Cardiac ventricle fibroblast (primary cell): ENCODE measurements around the gene SARNP. TPM values are rescaled to one million over a fixed set of nuclear protein-coding genes. Genes with fewer than 3 reads are reported as not detected.

Source experiments
- total RNA-seq: library from RNA; depleted of rRNA; stranded (reverse); fragments of >200 nt; gene quantifications from 2 replicates; pipeline ENCODE4 v1.2.3, GENCODE V29; 2015

Gene SARNP
- total RNA-seq, result 62.7 and 67.1 TPM in 2 replicates

GRCh38 chr12:55817345-55818139, at the start of gene SARNP, which contains the start of gene ORMDL2:
Gene SARNP, minus strand, starts transcription at chr12:55817724. Its CDS starts 23 bp downstream, at chr12:55817701.
Gene ORMDL2, plus strand, starts transcription at chr12:55818041. Its CDS starts 959 bp downstream, at chr12:55819000.

GRCh38 chr12:55842681-55843429, 25.3 kb upstream of the SARNP start, which contains the start of gene MMP19:
Gene MMP19, minus strand, starts transcription at chr12:55842936. Its CDS starts 106 bp downstream, at chr12:55842830.

GRCh38 chr12:55742719-55743405, 74.7 kb downstream of the SARNP start, which contains the start of gene GDF11:
Gene GDF11, plus strand, starts transcription at chr12:55743122. Its CDS starts 195 bp downstream, at chr12:55743317.

GRCh38 chr12:55728939-55729818, 88.3 kb downstream of the SARNP start, which contains the start of gene CD63:
Gene CD63, minus strand, starts transcription at chr12:55729009. Its CDS starts 668 bp downstream, at chr12:55728341.

GRCh38 chr12:55720071-55720564, 97.4 kb downstream of the SARNP start, which contains the start of gene RDH5:
Gene RDH5, plus strand, starts transcription at chr12:55720393. Its CDS starts 792 bp downstream, at chr12:55721185.

GRCh38 chr12:55715833-55716581, 101.5 kb downstream of the SARNP start, which contains the start of gene BLOC1S1:
Gene BLOC1S1, plus strand, starts transcription at chr12:55716046. Its CDS starts 6 bp downstream, at chr12:55716052.

GRCh38 chr12:55707841-55708694, 109.5 kb downstream of the SARNP start, which contains the start of gene ITGA7:
Gene ITGA7, minus strand, starts transcription at chr12:55707904. Its CDS starts 222 bp downstream, at chr12:55707682.

Other genes with a start within 250 kb of the SARNP start
- gene OR2AP1, start 245.3 kb downstream of the SARNP start, total RNA-seq, result not detected in 2 replicates
- gene OR10P1, start 180.8 kb downstream of the SARNP start, total RNA-seq, result not detected in 2 replicates
- 89.7 and 106 TPM in 2 replicates for gene ITGA7, start 109.8 kb downstream of the SARNP start, total RNA-seq
- 128 and 131 TPM in 2 replicates for gene BLOC1S1, start 101.7 kb downstream of the SARNP start, total RNA-seq
- 33.4 and 34.8 TPM in 2 replicates for gene RDH5, start 97.3 kb downstream of the SARNP start, total RNA-seq
- 1,975 and 2,145 TPM in 2 replicates for gene CD63, start 88.7 kb downstream of the SARNP start, total RNA-seq
- gene GDF11, start 74.6 kb downstream of the SARNP start, total RNA-seq, result 6.6 and 8.2 TPM in 2 replicates
- gene ORMDL2, start 317 bp upstream of the SARNP start, total RNA-seq, result 8.5 and 15.4 TPM in 2 replicates
- 27.6 and 32.8 TPM in 2 replicates for gene DNAJC14, start 11.9 kb upstream of the SARNP start, total RNA-seq
- gene MMP19, start 25.2 kb upstream of the SARNP start, total RNA-seq, result 36.8 and 37.2 TPM in 2 replicates
- 24.9 and 29.9 TPM in 2 replicates for gene PYM1, start 110.2 kb upstream of the SARNP start, total RNA-seq
- gene DGKA, start 113.4 kb upstream of the SARNP start, total RNA-seq, result 39.6 and 47.5 TPM in 2 replicates
- gene PMEL, start 148.3 kb upstream of the SARNP start, total RNA-seq, result 0.44 and 0.68 TPM in 2 replicates
- gene CDK2, start 149.1 kb upstream of the SARNP start, total RNA-seq, result 5.7 and 10.3 TPM in 2 replicates
- 60.3 and 66.4 TPM in 2 replicates for gene RAB5B, start 156.4 kb upstream of the SARNP start, total RNA-seq
- gene SUOX, start 179.6 kb upstream of the SARNP start, total RNA-seq, result 13.0 and 18.5 TPM in 2 replicates
- 2.6 and 4.5 TPM in 2 replicates for gene IKZF4, start 203.3 kb upstream of the SARNP start, total RNA-seq
- gene RPS26, start 224.2 kb upstream of the SARNP start, total RNA-seq, result 317 and 566 TPM in 2 replicates